GM23338 (cell line): ENCODE results near the gene PCBP4. TPM values are rescaled to one million over a fixed set of nuclear protein-coding genes. Genes with fewer than 3 reads are reported as not detected.

Experiments used
- ATAC-seq: fragments of 200-7000 bp; cut with Tn5 transposase; 3 replicates; pipeline ENCODE4 v1.9.1; 2020
- DNase-seq: peaks from one replicate; pipeline ENCODE4 v3.0.0-alpha.2; 2015; ENCODE audit warnings: low spot score
- H2AFZ ChIP-seq: fragments of 200-600 bp; sonication (generic); 2 replicates; pipeline ENCODE4 v1.8.0; 2016; ENCODE audit warnings: antibody characterized with exemption, mild to moderate bottlenecking, moderate library complexity
- H3F3A ChIP-seq: fragments of 200-600 bp; sonication (generic); replicated peaks from 2 replicates; pipeline ENCODE4 v1.8.0; 2017; ENCODE audit warnings: antibody characterized with exemption, mixed run types, low read depth
- H3K27ac ChIP-seq: fragments of 200-600 bp; sonication (generic); 2 replicates; pipeline ENCODE4 v1.6.1; 2016; ENCODE audit warnings: low read depth
- H3K27me3 ChIP-seq: fragments of 200-600 bp; sonication (generic); 2 replicates; pipeline ENCODE4 v1.8.0; 2016; ENCODE audit warnings: mild to moderate bottlenecking, mixed run types, moderate library complexity; ENCODE audit not compliant: insufficient read depth
- H3K36me3 ChIP-seq: fragments of 200-600 bp; sonication (generic); 2 replicates; pipeline ENCODE4 v1.8.0; 2016; ENCODE audit warnings: mild to moderate bottlenecking; ENCODE audit not compliant: insufficient read depth
- H3K4me1 ChIP-seq: fragments of 200-600 bp; sonication (generic); 2 replicates; pipeline ENCODE4 v1.8.0; 2016; ENCODE audit warnings: mild to moderate bottlenecking, moderate library complexity; ENCODE audit not compliant: insufficient read depth
- H3K4me2 ChIP-seq: fragments of 200-600 bp; sonication (generic); 2 replicates; pipeline ENCODE4 v1.7.1; 2017; ENCODE audit warnings: mixed run types
- H3K4me3 ChIP-seq: fragments of 200-600 bp; sonication (generic); 2 replicates; pipeline ENCODE4 v1.6.1; 2016; ENCODE audit warnings: mixed run types
- H3K79me2 ChIP-seq: fragments of 200-600 bp; sonication (generic); replicated peaks from 2 replicates; pipeline ENCODE4 v1.8.0; 2017; ENCODE audit warnings: mild to moderate bottlenecking; ENCODE audit not compliant: insufficient read depth
- H3K9me2 ChIP-seq: fragments of 200-600 bp; sonication (generic); 2 replicates; pipeline ENCODE4 v1.8.0; 2017; ENCODE audit not compliant: insufficient read depth
- H4K20me1 ChIP-seq: fragments of 200-600 bp; sonication (generic); replicated peaks from 2 replicates; pipeline ENCODE4 v1.8.0; 2017; ENCODE audit warnings: mild to moderate bottlenecking; ENCODE audit not compliant: insufficient read depth
- H3K27ac Mint-ChIP-seq: 2 replicates; pipeline ENCODE4 v1.8.0; 2020; ENCODE audit warnings: inconsistent platforms, mild to moderate bottlenecking, moderate library complexity, mixed read lengths
- H3K27me3 Mint-ChIP-seq: 3 replicates; pipeline ENCODE4 v1.8.0; 2022; ENCODE audit warnings: low read depth, mild to moderate bottlenecking, moderate library complexity, mixed read lengths, inconsistent platforms; ENCODE audit not compliant: insufficient read depth, poor library complexity
- H3K36me3 Mint-ChIP-seq: 3 replicates; pipeline ENCODE4 v1.8.0; 2021; ENCODE audit warnings: low read depth, mild to moderate bottlenecking, inconsistent platforms, moderate library complexity, mixed read lengths
- H3K4me1 Mint-ChIP-seq: 3 replicates; pipeline ENCODE4 v1.8.0; 2020; ENCODE audit warnings: mild to moderate bottlenecking, inconsistent platforms, mixed read lengths
- H3K4me3 Mint-ChIP-seq: 3 replicates; pipeline ENCODE4 v1.8.0; 2021; ENCODE audit warnings: moderate library complexity, mild to moderate bottlenecking, inconsistent platforms, mixed read lengths
- H3K9me3 Mint-ChIP-seq: 3 replicates; pipeline ENCODE4 v1.8.0; 2020; ENCODE audit warnings: moderate library complexity, mild to moderate bottlenecking, inconsistent platforms, mixed read lengths
- CREB1 ChIP-seq: fragments of 250-450 bp; sonication (Bioruptor Pico); IDR thresholded peaks from 2 replicates; pipeline ENCODE4 v1.5.0; 2020; ENCODE audit warnings: low read depth, mild to moderate bottlenecking, moderate library complexity
- STAT1 ChIP-seq: IDR thresholded peaks from one replicate; pipeline ENCODE4 v1.6.1; 2016; ENCODE audit warnings: antibody characterized with exemption; ENCODE audit not compliant: unreplicated experiment
- polyA plus RNA-seq: library from polyadenylated mRNA; unstranded; fragments of >200 nt; fragmentation: Nextera tagmentation; extraction: Ambion mirVana; gene quantifications from 2 replicates; pipeline ENCODE4 v1.2.1, GENCODE V29; 2016
- total RNA-seq: library from RNA; depleted of rRNA; stranded (reverse); fragments of >200 nt; shearing (Covaris generic); gene quantifications from 2 replicates; pipeline ENCODE4 v1.2.3, GENCODE V29; 2014
- TF ChIP-seq, protein P1 (sequence below), 2 experiments: fragments of 200-600 bp in 1 of 2; sonication (generic) in 1 of 2; conservative IDR thresholded peaks; 2 replicates each; pipeline versions ENCODE4 v1.5.1 to v1.6.1; 2016 to 2017; ENCODE audit warnings: antibody characterized with exemption in 2 of 2, low read depth in 2 of 2, mild to moderate bottlenecking in 2 of 2, moderate library complexity in 1 of 2
- TF ChIP-seq, protein P2 (sequence below): IDR thresholded peaks from one replicate; pipeline ENCODE4 v1.6.1; 2018; ENCODE audit warnings: antibody characterized with exemption; ENCODE audit not compliant: unreplicated experiment

PCBP4 gene
- total and polyA plus RNA-seq, 2 experiments from 2014 or later, result 11.8 to 37.6 TPM

DNA sequence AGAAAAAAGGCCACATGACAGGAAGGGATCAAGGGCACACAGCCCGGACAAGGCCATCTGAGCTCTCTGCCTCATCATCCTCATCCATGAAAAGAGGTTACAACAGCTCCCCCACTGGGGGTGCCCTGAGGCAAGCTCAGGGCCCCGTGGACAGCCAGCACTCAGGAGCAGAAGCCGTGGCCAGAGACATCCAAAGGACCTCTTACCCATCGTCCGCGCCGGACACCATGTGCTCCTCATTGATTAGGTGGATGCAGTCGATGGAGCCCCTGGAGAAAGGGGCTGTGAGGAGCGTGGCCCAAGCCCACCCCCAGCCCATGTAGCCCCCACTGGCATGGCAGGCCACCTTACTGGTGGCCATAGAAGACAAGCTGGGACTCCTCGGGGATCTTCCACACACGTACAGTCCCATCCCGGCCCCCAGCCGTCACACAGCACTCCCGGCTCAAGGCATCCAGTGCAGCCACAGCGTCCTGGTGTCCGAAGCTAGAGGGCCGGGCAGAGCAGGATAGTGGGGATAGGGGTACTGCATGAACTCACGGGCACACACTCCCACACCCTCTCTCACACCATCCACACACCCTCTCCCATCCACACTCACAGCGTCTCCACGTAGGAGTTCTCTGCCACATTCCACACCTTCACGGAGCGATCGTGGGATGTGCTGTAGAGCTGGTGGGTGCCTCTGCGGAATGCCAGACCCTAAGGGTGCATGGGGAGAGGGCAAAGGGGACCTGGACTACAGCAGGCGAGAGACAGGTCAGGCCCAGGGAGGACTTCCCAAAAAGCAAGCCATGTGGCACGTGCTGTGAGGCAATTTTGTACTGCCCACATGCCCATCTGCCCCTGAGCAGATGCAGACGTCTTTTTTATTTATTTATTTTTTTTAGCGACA is 32.0 kb downstream of the PCBP4 start:
- no peak overlapping the region for H2AFZ ChIP-seq
- DNase-seq, result no peak
- Mint-ChIP-seq H3K4me3 (no peak overlapping the region), H3K4me1 (peaks cover 5% of the 10 kb centered on the region; the same call in 2 of the 3 replicates), H3K9me3 (no peaks in the 10 kb centered on the region), H3K36me3 (peaks cover 84% of the 10 kb centered on the region), H3K27me3 (peaks cover 2% of the 10 kb centered on the region), H3K27ac (no peak overlapping the region)
- no peak overlapping the region for H3K4me3 ChIP-seq
- H3F3A ChIP-seq, result 0 out of 2 replicates have a peak, but pooled peaks cover 2% of the 10 kb centered on the region
- no peaks in the 10 kb centered on the region for H3K27me3 ChIP-seq
- no peak overlapping the region for H3K27ac ChIP-seq
- H3K36me3 ChIP-seq, result peaks cover 12% of the 10 kb centered on the region
- H3K79me2 ChIP-seq, result peaks cover 13% of the 10 kb centered on the region
- peaks cover under 1% of the 10 kb centered on the region; the same call in 1 of the 2 replicates for H3K4me1 ChIP-seq
- peaks cover 7% of the 10 kb centered on the region for H4K20me1 ChIP-seq
- no peaks in the 10 kb centered on the region for H3K9me2 ChIP-seq
- H3K4me2 ChIP-seq, result no peak overlapping the region
- ATAC-seq, result no peak
- TF ChIP-seq, protein P1, sequence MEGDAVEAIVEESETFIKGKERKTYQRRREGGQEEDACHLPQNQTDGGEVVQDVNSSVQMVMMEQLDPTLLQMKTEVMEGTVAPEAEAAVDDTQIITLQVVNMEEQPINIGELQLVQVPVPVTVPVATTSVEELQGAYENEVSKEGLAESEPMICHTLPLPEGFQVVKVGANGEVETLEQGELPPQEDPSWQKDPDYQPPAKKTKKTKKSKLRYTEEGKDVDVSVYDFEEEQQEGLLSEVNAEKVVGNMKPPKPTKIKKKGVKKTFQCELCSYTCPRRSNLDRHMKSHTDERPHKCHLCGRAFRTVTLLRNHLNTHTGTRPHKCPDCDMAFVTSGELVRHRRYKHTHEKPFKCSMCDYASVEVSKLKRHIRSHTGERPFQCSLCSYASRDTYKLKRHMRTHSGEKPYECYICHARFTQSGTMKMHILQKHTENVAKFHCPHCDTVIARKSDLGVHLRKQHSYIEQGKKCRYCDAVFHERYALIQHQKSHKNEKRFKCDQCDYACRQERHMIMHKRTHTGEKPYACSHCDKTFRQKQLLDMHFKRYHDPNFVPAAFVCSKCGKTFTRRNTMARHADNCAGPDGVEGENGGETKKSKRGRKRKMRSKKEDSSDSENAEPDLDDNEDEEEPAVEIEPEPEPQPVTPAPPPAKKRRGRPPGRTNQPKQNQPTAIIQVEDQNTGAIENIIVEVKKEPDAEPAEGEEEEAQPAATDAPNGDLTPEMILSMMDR (conservative IDR thresholded peaks at IDR 0.05; ENCODE audit: low read depth in 2 of 2), result no peak
- no peak for TF ChIP-seq CREB1 (CRISPR knock-in tag)

DNA sequence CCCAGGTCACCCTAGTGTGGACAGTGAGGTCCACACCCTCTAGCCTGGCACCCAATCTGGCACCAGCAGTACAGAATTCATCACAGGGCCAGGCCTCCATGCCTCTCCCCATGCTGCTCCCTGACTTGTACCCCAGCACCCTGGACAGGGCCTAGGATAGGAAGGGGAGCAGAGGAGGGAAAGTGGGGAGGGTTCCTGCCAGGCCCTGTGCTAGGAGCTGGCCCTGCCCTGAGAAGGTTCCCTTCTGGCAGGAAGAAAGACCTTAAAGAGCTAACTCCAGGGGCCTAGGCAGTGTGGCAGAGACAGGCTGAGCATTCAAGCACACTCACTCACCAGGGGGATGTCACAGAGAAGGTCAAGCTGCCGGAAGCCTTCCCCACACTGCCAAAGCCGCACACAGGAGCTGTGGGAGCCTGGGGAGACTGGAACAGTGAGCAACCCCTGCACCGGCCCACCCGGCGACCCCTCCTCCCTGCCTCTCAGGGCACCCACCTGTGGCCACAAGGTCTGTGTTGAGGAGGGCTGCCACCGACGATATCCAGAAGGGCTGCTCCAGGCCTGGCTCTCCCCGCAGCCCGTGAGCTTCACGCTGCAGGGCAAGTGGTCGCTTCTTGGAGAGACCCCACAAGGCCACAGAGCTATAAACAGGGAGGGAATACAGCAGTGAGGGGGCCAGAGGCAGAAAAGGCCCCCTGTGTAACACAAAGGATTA is 33.0 kb downstream of the PCBP4 start:
- TF ChIP-seq, protein P2, sequence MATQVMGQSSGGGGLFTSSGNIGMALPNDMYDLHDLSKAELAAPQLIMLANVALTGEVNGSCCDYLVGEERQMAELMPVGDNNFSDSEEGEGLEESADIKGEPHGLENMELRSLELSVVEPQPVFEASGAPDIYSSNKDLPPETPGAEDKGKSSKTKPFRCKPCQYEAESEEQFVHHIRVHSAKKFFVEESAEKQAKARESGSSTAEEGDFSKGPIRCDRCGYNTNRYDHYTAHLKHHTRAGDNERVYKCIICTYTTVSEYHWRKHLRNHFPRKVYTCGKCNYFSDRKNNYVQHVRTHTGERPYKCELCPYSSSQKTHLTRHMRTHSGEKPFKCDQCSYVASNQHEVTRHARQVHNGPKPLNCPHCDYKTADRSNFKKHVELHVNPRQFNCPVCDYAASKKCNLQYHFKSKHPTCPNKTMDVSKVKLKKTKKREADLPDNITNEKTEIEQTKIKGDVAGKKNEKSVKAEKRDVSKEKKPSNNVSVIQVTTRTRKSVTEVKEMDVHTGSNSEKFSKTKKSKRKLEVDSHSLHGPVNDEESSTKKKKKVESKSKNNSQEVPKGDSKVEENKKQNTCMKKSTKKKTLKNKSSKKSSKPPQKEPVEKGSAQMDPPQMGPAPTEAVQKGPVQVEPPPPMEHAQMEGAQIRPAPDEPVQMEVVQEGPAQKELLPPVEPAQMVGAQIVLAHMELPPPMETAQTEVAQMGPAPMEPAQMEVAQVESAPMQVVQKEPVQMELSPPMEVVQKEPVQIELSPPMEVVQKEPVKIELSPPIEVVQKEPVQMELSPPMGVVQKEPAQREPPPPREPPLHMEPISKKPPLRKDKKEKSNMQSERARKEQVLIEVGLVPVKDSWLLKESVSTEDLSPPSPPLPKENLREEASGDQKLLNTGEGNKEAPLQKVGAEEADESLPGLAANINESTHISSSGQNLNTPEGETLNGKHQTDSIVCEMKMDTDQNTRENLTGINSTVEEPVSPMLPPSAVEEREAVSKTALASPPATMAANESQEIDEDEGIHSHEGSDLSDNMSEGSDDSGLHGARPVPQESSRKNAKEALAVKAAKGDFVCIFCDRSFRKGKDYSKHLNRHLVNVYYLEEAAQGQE, result peak; percentile 57
- no peak for TF ChIP-seq STAT1
- DNase-seq, result no peak
- peaks cover 7% of the 10 kb centered on the region for H3K36me3 ChIP-seq
- H2AFZ ChIP-seq, result no peak overlapping the region
- peaks cover 2% of the 10 kb centered on the region for H3K27me3 Mint-ChIP-seq
- H4K20me1 ChIP-seq, result peaks cover 4% of the 10 kb centered on the region
- no peaks in the 10 kb centered on the region for H3K9me3 Mint-ChIP-seq
- no peak; the same call in 2 of the 3 replicates for ATAC-seq
- H3K9me2 ChIP-seq, result no peaks in the 10 kb centered on the region
- no peaks in the 10 kb centered on the region for H3K27me3 ChIP-seq
- peaks cover 79% of the 10 kb centered on the region for H3K36me3 Mint-ChIP-seq
- H3K79me2 ChIP-seq, result peaks cover 3% of the 10 kb centered on the region
- H3K27ac ChIP-seq, result no peak overlapping the region
- H3F3A ChIP-seq, result no peaks in the 10 kb centered on the region
- H3K4me3 Mint-ChIP-seq, result no peak overlapping the region
- no peak overlapping the region for H3K27ac Mint-ChIP-seq
- H3K4me1 ChIP-seq, result no peaks in the 10 kb centered on the region
- peaks cover 2% of the 10 kb centered on the region; the same call in 1 of the 3 replicates for H3K4me1 Mint-ChIP-seq
- no peak overlapping the region for H3K4me2 ChIP-seq
- no peak overlapping the region for H3K4me3 ChIP-seq
